Sigmoid colon (tissue), 7 donors: Measurements from ENCODE around the gene ACOX3. TPM values are rescaled to one million over a fixed set of nuclear protein-coding genes. Genes with fewer than 3 reads are reported as not detected.

Source experiments
- DNase-seq: peaks from one replicate; pipeline ENCODE4 v3.0.0-alpha.2; 2019
- H3K27ac ChIP-seq, 4 donors: fragments of 200-600 bp; sonication (generic); one replicate each; pipeline ENCODE4 v1.5.1; 2016 to 2019; ENCODE audit warnings: mild to moderate bottlenecking in 1 of 4
- H3K27me3 ChIP-seq, 3 donors: fragments of 200-600 bp; sonication (generic); one replicate each; pipeline ENCODE4 v1.5.1; 2019; ENCODE audit warnings: mild to moderate bottlenecking in 1 of 3
- H3K36me3 ChIP-seq, 4 donors: fragments of 200-600 bp; sonication (generic); one replicate each; pipeline ENCODE4 v1.5.1; 2016 to 2019
- H3K4me1 ChIP-seq, 4 donors: fragments of 200-600 bp; sonication (generic); one replicate each; pipeline ENCODE4 v1.5.1; 2017 to 2019
- H3K4me3 ChIP-seq, 4 donors: fragments of 200-600 bp; sonication (generic); one replicate each; pipeline ENCODE4 v1.5.1; 2017 to 2019; ENCODE audit warnings: mild to moderate bottlenecking in 2 of 4, moderate library complexity in 1 of 4
- H3K9me3 ChIP-seq, 4 donors: fragments of 200-600 bp in 3 of 4; sonication (generic) in 3 of 4; one replicate each; pipeline versions ENCODE4 v1.5.1 to v1.6.1; 2013 to 2019
- CTCF ChIP-seq, 4 experiments: fragments of 450-650 bp in 3 of 4; fragments of 200-600 bp in 1 of 4; IDR thresholded peaks; one replicate each; pipeline ENCODE4 v1.5.1; 2016 to 2019; ENCODE audit warnings: antibody characterized with exemption in 4 of 4, mild to moderate bottlenecking in 3 of 4, moderate library complexity in 2 of 4
- EP300 ChIP-seq, 4 donors: sonication (generic); formaldehyde crosslinking; IDR thresholded peaks; one replicate each; pipeline ENCODE4 v1.6.1; 2017; ENCODE audit warnings: antibody characterized with exemption in 4 of 4
- POLR2A ChIP-seq, 2 donors: fragments of 450-650 bp; IDR thresholded peaks; one replicate each; pipeline ENCODE4 v1.6.1; 2016; ENCODE audit warnings: antibody characterized with exemption in 2 of 2, mild to moderate bottlenecking in 2 of 2, moderate library complexity in 2 of 2
- POLR2AphosphoS5 ChIP-seq, 4 donors: sonication (generic); formaldehyde crosslinking; IDR thresholded peaks; one replicate each; pipeline ENCODE4 v1.6.1; 2017; ENCODE audit warnings: antibody characterized with exemption in 4 of 4
- WGBS, 2 donors: extraction: QIAGEN DNeasy Blood & Tissue Kit; methylation state at CpG; one replicate each; pipeline ENCODE4 v1.1.7; 2013; 5-methylcytosine and 5-hydroxymethylcytosine counted together
- intact Hi-C: fragments of 100-400 bp; cut with DNase I; formaldehyde crosslinking; loops from one replicate; pipeline ENCODE4 v1.15.1; 2023
- polyA plus RNA-seq, 3 donors: library from polyadenylated mRNA; stranded (reverse); fragments of 200-250 nt; gene quantifications; one replicate each; pipeline ENCODE4 v1.2.3, GENCODE V29; 2013
- total RNA-seq, 4 donors: library from RNA; depleted of rRNA; stranded (reverse); fragments of >200 nt; gene quantifications; one replicate each; pipeline ENCODE4 v1.1.0, GENCODE V29; 2016
- donor health status: healthy with polysubstance abuse.
- donor health status: Bipolar disorder and iron deficiency.
- donor health status: healthy.

The ACOX3 gene
- total and polyA plus RNA-seq, 7 donors, result 8.4 to 51.0 (median 24.8) TPM

GRCh38 chr4:8364848-8365350, 75.6 kb downstream of the ACOX3 start:
- Histone ChIP-seq H3K36me3 (peaks cover 0 to 25% (median 5%) of the 10 kb centered on the region in 4 donors), H3K27ac (no peak overlapping the region), H3K9me3 (no peaks in the 10 kb centered on the region), H3K4me3 (no peak overlapping the region), H3K27me3 (no peaks in the 10 kb centered on the region), H3K4me1 (peaks cover 0 to 10% (median 4%) of the 10 kb centered on the region in 4 donors)
- TF ChIP-seq CTCF (IDR thresholded peaks at IDR 0.05), result no peak
- TF ChIP-seq EP300 (IDR thresholded peaks at IDR 0.05), result no peak
- TF ChIP-seq POLR2AphosphoS5 (IDR thresholded peaks at IDR 0.05), result no peak
- TF ChIP-seq POLR2A (IDR thresholded peaks at IDR 0.05), result no peak
- intact Hi-C loops, result no loop called here
- no peak for DNase-seq
- WGBS, 2 donors, result 94 to 97% methylated on average over 12 of the region's 12 CpGs

GRCh38 chr4:8364141-8364540, 76.4 kb downstream of the ACOX3 start:
- Histone ChIP-seq H3K27me3 (no peaks in the 10 kb centered on the region), H3K4me1 (peaks cover 0 to 10% (median 3%) of the 10 kb centered on the region in 4 donors), H3K9me3 (no peaks in the 10 kb centered on the region), H3K4me3 (no peak overlapping the region), H3K36me3 (peaks cover 0 to 25% (median 5%) of the 10 kb centered on the region in 4 donors), H3K27ac (no peak overlapping the region)
- intact Hi-C loops, result no loop called here
- DNase-seq, result peak; percentile 11
- WGBS, 2 donors, result 89 to 97% methylated on average over 7 of the region's 7 CpGs
- TF ChIP-seq EP300 (IDR thresholded peaks at IDR 0.05), result no peak
- no peak for TF ChIP-seq POLR2AphosphoS5 (IDR thresholded peaks at IDR 0.05)
- TF ChIP-seq POLR2A (IDR thresholded peaks at IDR 0.05), result no peak

GRCh38 chr4:8362483-8362882, 78.0 kb downstream of the ACOX3 start:
- intact Hi-C loops, result no loop called here
- Histone ChIP-seq H3K4me3 (no peak overlapping the region), H3K27me3 (no peaks in the 10 kb centered on the region), H3K9me3 (no peaks in the 10 kb centered on the region), H3K36me3 (peaks cover 0 to 25% (median 5%) of the 10 kb centered on the region in 4 donors), H3K27ac (no peak overlapping the region), H3K4me1 (peaks cover 0 to 10% (median 3%) of the 10 kb centered on the region in 4 donors)
- WGBS, 2 donors, result 47 to 97% methylated on average over 1 of the region's 1 CpG
- peak; percentile 25 for DNase-seq
- TF ChIP-seq EP300 (IDR thresholded peaks at IDR 0.05) (no peak), CTCF (IDR thresholded peaks at IDR 0.05) (no peak)

GRCh38 chr4:8359193-8359592, 81.3 kb downstream of the ACOX3 start:
- H3K9me3 ChIP-seq, result no peaks in the 10 kb centered on the region
- H3K4me1 ChIP-seq, result peaks cover 0 to 41% (median 25%) of the 10 kb centered on the region in 4 donors
- no peak overlapping the region for H3K27ac ChIP-seq
- no peak for TF ChIP-seq POLR2AphosphoS5 (IDR thresholded peaks at IDR 0.05)
- no peak for TF ChIP-seq POLR2A (IDR thresholded peaks at IDR 0.05)
- no peak for TF ChIP-seq EP300 (IDR thresholded peaks at IDR 0.05)
- no peak for TF ChIP-seq CTCF (IDR thresholded peaks at IDR 0.05)
- H3K36me3 ChIP-seq, result no peaks in the 10 kb centered on the region
- 78 to 89% methylated on average over 5 of the region's 5 CpGs for WGBS, 2 donors
- H3K27me3 ChIP-seq, result no peaks in the 10 kb centered on the region
- intact Hi-C loops, result no loop called here
- no peak overlapping the region for H3K4me3 ChIP-seq
- DNase-seq, result no peak

- intact Hi-C loops, result no loop called here
- peak; percentile 20 for DNase-seq
- H3K4me1 ChIP-seq, result peaks cover 0 to 53% (median 39%) of the 10 kb centered on the region in 4 donors
These were observed 83.7 kb downstream of the ACOX3 start for GRCh38 chr4:8356856-8357255.

More at GRCh38 chr4:8356856-8357255, 83.7 kb downstream of the ACOX3 start:
- WGBS, 2 donors, result 75 to 84% methylated on average over 8 of the region's 8 CpGs
- no peak overlapping the region for H3K27ac ChIP-seq
- TF ChIP-seq EP300 (IDR thresholded peaks at IDR 0.05) (no peak), POLR2AphosphoS5 (IDR thresholded peaks at IDR 0.05) (no peak), CTCF (IDR thresholded peaks at IDR 0.05) (no peak), POLR2A (IDR thresholded peaks at IDR 0.05) (no peak)
- no peak overlapping the region for H3K4me3 ChIP-seq
- H3K27me3 ChIP-seq, result no peaks in the 10 kb centered on the region
- no peaks in the 10 kb centered on the region for H3K36me3 ChIP-seq
- no peaks in the 10 kb centered on the region for H3K9me3 ChIP-seq
